Measurements from ENCODE around the gene MAP4K5.

DNA sequence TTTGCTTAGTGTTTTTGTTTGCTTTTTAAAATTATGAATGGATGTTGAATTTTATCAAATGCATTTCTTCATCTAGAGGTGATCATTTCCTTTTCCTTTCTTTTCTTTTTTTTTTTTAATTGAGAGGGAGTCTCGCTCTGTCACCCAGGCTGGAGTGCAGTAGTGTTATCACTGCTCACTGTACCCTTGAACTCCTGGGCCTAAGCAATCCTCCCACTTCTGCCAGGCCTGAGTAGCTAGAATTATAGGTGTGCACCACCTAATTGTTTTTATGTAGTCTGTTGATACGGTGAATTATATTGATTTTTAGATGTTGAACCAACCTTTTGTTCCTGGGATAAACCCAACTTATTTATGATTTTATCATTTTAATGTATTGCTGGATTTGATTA, 134.2 kb downstream of the MAP4K5 start:
- TF ChIP-seq GATA2 (IDR thresholded peaks at IDR 0.05; ENCODE audit: low read depth, low read length), result no peak
- no peak for TF ChIP-seq GATA3 (IDR thresholded peaks at IDR 0.05; ENCODE audit: low read depth, low read length)

Data from SH-SY5Y (cell line).